Activated naive CD8-positive, alpha-beta T cell treated with anti-CD3 and anti-CD28 coated beads for 36 hours (primary cell): ENCODE results near the gene GUCY2C. TPM values are rescaled to one million over a fixed set of nuclear protein-coding genes. Genes with fewer than 3 reads are reported as not detected.
"Not testable (repeated sequence)": the region's sequence is repeated elsewhere in the genome, so short reads cannot be mapped to it uniquely, and the experiment has no call there.

Experiments used
- DNase-seq: peaks from one replicate; pipeline ENCODE4 v3.0.0; 2021
- H3K27ac Mint-ChIP-seq: one replicate; pipeline ENCODE4 v1.8.0; 2022; ENCODE audit warnings: mild to moderate bottlenecking, moderate library complexity, mixed read lengths
- H3K27me3 Mint-ChIP-seq: one replicate; pipeline ENCODE4 v1.8.0; 2022; ENCODE audit warnings: mild to moderate bottlenecking, mixed read lengths
- H3K36me3 Mint-ChIP-seq: one replicate; pipeline ENCODE4 v1.8.0; 2021; ENCODE audit warnings: mild to moderate bottlenecking, mixed read lengths
- H3K4me1 Mint-ChIP-seq: one replicate; pipeline ENCODE4 v1.8.0; 2021; ENCODE audit warnings: mixed read lengths
- H3K4me3 Mint-ChIP-seq: one replicate; pipeline ENCODE4 v1.8.0; 2022; ENCODE audit warnings: mild to moderate bottlenecking, moderate library complexity, mixed read lengths
- H3K9me3 Mint-ChIP-seq: one replicate; pipeline ENCODE4 v1.8.0; 2022; ENCODE audit warnings: mixed read lengths
- total RNA-seq, 2 experiments: library from RNA; stranded (reverse); gene quantifications; one replicate each; pipeline ENCODE4 v1.2.3, GENCODE V29; 2021

Gene GUCY2C
- not detected for total RNA-seq

- Mint-ChIP-seq H3K9me3 (no peaks in the 10 kb centered on the region), H3K36me3 (no peaks in the 10 kb centered on the region), H3K4me1 (no peaks in the 10 kb centered on the region), H3K27me3 (no peaks in the 10 kb centered on the region), H3K4me3 (no peak within 1 kb of the TSS), H3K27ac (no peak within 1 kb of the TSS)
- DNase-seq, result no peak
Measured at GRCh38 chr12:14696265-14696741, at the start of gene GUCY2C. GUCY2C (minus strand) TSS chr12:14696599; CDS start chr12:14696448, 151 bp downstream.

DNA sequence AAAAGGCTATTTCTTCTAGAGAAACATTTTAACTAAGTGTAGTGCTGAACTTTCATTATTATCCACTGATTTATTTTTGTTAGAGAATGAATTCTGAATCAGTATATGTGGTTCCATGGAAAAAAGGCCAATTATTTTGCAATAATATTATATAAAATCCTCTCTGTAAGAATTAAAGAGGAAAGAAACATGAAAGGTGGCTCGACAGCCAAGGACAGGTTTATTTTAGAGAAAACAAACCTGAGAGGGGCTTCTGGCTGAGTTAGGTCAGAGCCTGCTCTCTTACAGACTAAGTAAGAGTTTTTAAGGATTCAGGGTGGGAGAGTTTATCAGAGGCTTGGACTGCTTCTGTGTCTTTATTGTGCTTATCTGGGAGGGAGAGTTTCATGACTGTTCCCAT lies 46.7 kb upstream of the GUCY2C start:
- DNase-seq, result no peak
- Mint-ChIP-seq H3K27ac (no peak overlapping the region), H3K4me3 (no peak overlapping the region), H3K4me1 (no peaks in the 10 kb centered on the region), H3K27me3 (no peaks in the 10 kb centered on the region), H3K36me3 (peaks cover 37% of the 10 kb centered on the region), H3K9me3 (peaks cover 17% of the 10 kb centered on the region)

GRCh38 chr12:14741942-14742341 lies 45.5 kb upstream of the GUCY2C start:
- H3K4me1 Mint-ChIP-seq, result no peaks in the 10 kb centered on the region
- no peak for DNase-seq
- H3K36me3 Mint-ChIP-seq, result peaks cover 30% of the 10 kb centered on the region
- peaks cover 16% of the 10 kb centered on the region for H3K9me3 Mint-ChIP-seq
- no peak overlapping the region for H3K27ac Mint-ChIP-seq
- H3K27me3 Mint-ChIP-seq, result no peaks in the 10 kb centered on the region
- no peak overlapping the region for H3K4me3 Mint-ChIP-seq

- no peaks in the 10 kb centered on the region for H3K4me1 Mint-ChIP-seq
- no peaks in the 10 kb centered on the region for H3K27me3 Mint-ChIP-seq
- H3K36me3 Mint-ChIP-seq, result peaks cover 24% of the 10 kb centered on the region
- peaks cover 11% of the 10 kb centered on the region for H3K9me3 Mint-ChIP-seq
- H3K27ac Mint-ChIP-seq, result no peak overlapping the region
- no peak for DNase-seq
- H3K4me3 Mint-ChIP-seq, result no peak overlapping the region
Measured at GRCh38 chr12:14741153-14741552, 44.8 kb upstream of the GUCY2C start.

DNA sequence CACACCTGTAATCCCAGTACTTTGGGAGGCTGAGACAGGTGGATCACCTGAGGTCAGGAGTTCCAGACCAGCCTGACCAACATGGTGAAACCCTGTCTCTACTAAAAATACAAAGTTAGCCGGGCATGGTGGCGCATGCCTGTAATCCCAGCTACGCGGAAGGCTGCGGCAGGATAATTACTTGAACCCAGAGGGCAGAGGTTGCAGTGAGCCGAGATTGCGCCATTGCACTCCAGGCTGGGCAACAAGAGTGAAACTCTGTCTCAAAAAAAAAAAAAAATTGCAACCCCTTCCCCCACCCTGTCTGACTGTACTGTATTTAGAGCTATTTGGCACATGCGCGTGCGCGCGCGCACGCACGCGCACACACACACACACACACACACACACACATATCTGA lies 40.0 kb upstream of the GUCY2C start:
- H3K27ac Mint-ChIP-seq, H3K4me1 Mint-ChIP-seq, DNase-seq, H3K36me3 Mint-ChIP-seq, H3K9me3 Mint-ChIP-seq, H3K4me3 Mint-ChIP-seq, H3K27me3 Mint-ChIP-seq: not testable (repeated sequence)

DNA sequence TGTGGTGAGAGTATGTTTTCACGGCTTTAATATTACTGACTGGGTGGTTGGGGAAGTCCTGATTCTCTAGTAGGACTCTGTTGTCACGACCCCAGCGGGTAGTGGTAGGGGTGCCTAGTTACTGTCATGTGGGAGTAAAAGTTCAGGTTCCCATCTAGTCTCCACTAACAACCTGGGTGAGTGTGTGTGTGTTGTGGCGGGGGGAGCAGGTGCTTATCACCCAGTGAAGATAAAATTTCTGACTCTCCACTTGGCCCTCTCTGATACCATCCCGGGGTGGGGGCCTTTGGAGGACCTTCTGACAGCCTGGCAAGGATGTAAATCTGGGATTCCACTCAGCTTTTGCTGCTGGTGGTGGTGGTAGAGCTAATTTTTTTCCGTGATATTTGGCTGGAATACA lies 35.4 kb upstream of the GUCY2C start:
- Mint-ChIP-seq H3K4me1 (no peaks in the 10 kb centered on the region), H3K36me3 (no peaks in the 10 kb centered on the region), H3K27me3 (peaks cover 3% of the 10 kb centered on the region), H3K27ac (no peak overlapping the region), H3K9me3 (peaks cover 5% of the 10 kb centered on the region), H3K4me3 (no peak overlapping the region)
- DNase-seq, result no peak

GRCh38 chr12:14729586-14729985 lies 33.2 kb upstream of the GUCY2C start:
- peaks cover 3% of the 10 kb centered on the region for H3K36me3 Mint-ChIP-seq
- H3K27ac Mint-ChIP-seq, result no peak overlapping the region
- peaks cover 9% of the 10 kb centered on the region for H3K9me3 Mint-ChIP-seq
- no peak overlapping the region for H3K4me3 Mint-ChIP-seq
- H3K27me3 Mint-ChIP-seq, result peaks cover 8% of the 10 kb centered on the region
- H3K4me1 Mint-ChIP-seq, result no peaks in the 10 kb centered on the region
- DNase-seq, result no peak

DNA sequence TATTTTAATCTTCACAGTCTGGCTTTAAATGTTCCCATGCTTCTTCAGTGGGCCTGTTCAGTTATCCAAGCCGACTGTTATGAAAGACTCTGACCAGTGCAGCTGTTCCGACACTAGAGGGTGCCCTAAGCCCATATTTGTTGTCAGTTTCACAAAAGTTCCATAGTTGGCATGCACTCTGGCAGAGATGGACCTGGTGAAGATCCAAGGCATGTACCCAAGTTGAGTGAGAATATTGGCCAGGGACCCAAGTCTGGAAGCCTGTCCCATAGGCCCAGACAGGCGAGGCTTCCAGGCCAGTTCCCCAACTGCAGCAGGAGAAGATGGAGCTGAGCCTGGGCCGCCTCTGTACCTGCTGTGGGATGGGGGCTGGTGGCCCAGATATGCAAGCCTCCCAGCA lies 27.4 kb upstream of the GUCY2C start:
- no peak overlapping the region for H3K4me3 Mint-ChIP-seq
- peaks cover 14% of the 10 kb centered on the region for H3K27me3 Mint-ChIP-seq
- H3K36me3 Mint-ChIP-seq, result peaks cover 3% of the 10 kb centered on the region
- DNase-seq, result peak; percentile 33
- H3K9me3 Mint-ChIP-seq, result peaks cover 4% of the 10 kb centered on the region
- H3K27ac Mint-ChIP-seq, result no peak overlapping the region
- H3K4me1 Mint-ChIP-seq, result no peaks in the 10 kb centered on the region

DNA sequence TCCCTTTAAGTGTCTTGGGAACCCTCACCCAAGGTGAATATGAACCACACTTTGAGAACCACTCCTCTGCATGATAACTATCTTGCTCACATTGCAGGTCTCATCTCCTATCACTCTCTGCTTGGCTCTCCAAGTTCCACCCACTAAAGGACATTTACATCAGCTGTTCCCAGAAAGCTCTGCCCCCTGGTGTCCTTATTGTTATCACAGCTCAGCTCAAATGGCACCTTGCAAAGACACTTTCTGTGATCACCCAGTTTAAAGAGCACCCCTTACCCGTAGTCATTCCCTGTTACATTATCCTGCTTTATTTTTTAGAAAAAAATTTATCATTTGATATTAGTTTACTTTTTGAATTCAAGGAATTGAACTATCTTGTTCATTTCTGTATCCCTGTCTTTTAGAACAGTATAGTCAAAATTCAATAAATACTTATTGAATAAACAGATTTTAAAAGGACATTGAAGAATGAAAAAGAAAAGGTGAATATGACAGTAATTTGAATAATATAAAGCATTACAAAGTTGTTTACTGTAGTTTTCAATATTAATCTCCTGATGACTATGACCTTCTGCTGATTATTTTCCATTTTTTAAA lies 20.5 kb upstream of the GUCY2C start:
- no peaks in the 10 kb centered on the region for H3K27me3 Mint-ChIP-seq
- H3K27ac Mint-ChIP-seq, result no peak overlapping the region
- no peaks in the 10 kb centered on the region for H3K36me3 Mint-ChIP-seq
- no peak overlapping the region for H3K4me3 Mint-ChIP-seq
- no peaks in the 10 kb centered on the region for H3K9me3 Mint-ChIP-seq
- peaks cover 3% of the 10 kb centered on the region for H3K4me1 Mint-ChIP-seq
- DNase-seq, result peak; percentile 20

GRCh38 chr12:14714437-14714836 lies 18.0 kb upstream of the GUCY2C start:
- Mint-ChIP-seq H3K4me1 (peaks cover 5% of the 10 kb centered on the region), H3K4me3 (no peak overlapping the region), H3K27me3 (peaks cover 5% of the 10 kb centered on the region), H3K9me3 (no peaks in the 10 kb centered on the region), H3K27ac (no peak overlapping the region), H3K36me3 (no peaks in the 10 kb centered on the region)
- DNase-seq, result no peak

DNA sequence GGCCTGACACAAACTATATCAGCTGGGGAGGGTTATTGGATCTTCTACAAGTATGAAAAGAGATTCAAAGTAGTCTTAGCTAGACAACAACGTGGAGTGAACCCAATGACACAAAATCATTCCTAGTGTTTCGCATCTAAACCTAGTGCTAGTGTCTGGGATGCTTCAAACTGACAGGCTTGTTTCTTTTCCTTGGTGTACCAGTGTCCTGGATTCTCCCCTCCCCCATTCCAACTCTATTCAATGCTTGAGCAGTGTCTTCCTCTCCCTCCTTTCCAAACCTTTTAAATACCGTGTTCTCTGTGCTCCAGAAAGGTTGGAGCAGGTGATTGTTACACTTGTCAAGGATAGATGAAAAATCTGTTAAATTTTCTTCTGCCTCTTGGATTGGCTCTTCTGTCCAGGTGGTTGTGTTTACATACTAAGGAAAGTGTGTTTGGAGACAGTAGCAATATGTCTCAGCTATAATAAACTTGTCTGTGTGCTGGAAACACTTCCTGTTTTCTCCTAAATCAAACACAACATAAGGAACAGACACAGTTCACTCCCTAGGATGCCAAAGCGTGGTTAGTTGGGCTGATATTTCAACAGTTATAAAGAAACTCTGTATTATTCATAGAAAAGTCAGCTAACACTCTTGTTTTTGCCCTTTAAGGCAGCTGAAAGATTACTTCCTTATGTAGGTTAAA lies 14.4 kb upstream of the GUCY2C start:
- no peaks in the 10 kb centered on the region for H3K36me3 Mint-ChIP-seq
- H3K4me1 Mint-ChIP-seq, result peaks cover 2% of the 10 kb centered on the region
- DNase-seq, result no peak
- H3K27ac Mint-ChIP-seq, result no peak overlapping the region
- H3K4me3 Mint-ChIP-seq, result no peak overlapping the region
- H3K9me3 Mint-ChIP-seq, result no peaks in the 10 kb centered on the region
- peaks cover 8% of the 10 kb centered on the region for H3K27me3 Mint-ChIP-seq

DNA sequence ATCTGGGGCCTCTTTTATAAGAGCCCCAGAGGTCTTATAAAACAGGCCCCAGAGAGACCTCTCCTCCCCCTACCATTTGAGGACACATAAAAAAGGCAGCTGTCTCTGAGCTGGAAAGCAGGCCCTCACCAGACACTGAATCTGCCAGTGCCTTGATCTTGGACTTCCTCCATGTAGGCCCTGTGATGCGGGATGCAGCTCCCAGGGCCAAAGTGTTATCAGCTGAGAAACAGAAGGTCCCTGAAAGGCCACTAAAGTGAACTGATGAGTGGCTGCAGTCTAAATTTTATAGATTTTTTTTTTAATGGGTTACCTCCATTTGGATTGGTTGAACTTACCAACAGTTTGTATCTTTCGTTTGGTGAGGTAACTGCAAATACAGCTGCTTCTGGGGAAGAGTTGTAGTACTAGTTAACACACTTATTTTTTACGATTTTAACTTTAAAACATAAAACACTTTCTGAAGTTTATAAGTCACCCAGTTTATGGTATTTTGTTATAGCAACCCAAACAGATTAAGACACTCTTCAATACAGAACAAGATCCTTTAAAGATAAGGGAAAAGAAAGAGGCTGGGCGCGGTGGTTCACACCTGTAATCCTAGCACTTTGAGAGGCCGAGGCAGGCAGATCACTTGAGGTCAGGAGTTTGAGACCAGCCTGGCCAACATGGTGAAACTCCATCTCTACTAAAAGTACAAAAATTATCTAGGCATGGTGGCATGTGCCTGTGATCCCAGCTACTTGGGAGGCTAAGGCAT lies 5.6 kb upstream of the GUCY2C start:
- H3K27ac Mint-ChIP-seq, result no peak overlapping the region

DNA sequence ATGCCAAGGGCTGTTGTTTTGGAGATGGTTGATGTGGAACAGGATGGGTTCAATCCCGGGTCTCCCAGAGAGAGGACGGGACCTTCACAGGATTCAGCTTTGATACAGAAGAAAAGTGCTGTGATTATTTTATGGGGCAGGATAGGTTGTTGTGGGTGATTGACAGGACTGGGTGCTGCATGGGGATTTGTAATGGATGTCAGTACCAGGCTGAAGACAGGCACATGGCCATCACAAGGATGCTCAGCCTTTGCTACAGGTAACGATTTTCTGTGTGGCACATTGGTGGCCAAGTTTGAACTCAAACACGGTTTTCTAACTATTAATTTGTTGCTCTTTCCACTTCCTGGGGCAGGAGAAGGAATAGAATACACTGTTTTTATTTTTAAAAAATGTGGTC lies 4.5 kb upstream of the GUCY2C start:
- DNase-seq, result no peak
- no peaks in the 10 kb centered on the region for H3K27me3 Mint-ChIP-seq
- no peaks in the 10 kb centered on the region for H3K4me1 Mint-ChIP-seq
- no peak overlapping the region for H3K27ac Mint-ChIP-seq
- no peaks in the 10 kb centered on the region for H3K9me3 Mint-ChIP-seq
- H3K36me3 Mint-ChIP-seq, result no peaks in the 10 kb centered on the region
- H3K4me3 Mint-ChIP-seq, result no peak overlapping the region

More for the DNA sequence above, 5.6 kb upstream of the GUCY2C start:
- Mint-ChIP-seq H3K36me3 (no peaks in the 10 kb centered on the region), H3K9me3 (no peaks in the 10 kb centered on the region), H3K27me3 (no peaks in the 10 kb centered on the region), H3K4me3 (no peak overlapping the region), H3K4me1 (no peaks in the 10 kb centered on the region)
- no peak for DNase-seq

- Mint-ChIP-seq H3K9me3 (no peaks in the 10 kb centered on the region), H3K27me3 (no peaks in the 10 kb centered on the region), H3K36me3 (no peaks in the 10 kb centered on the region), H3K4me3 (no peak overlapping the region), H3K4me1 (no peaks in the 10 kb centered on the region), H3K27ac (no peak overlapping the region)
- DNase-seq, result no peak
Measured at GRCh38 chr12:14699923-14700322, 3.5 kb upstream of the GUCY2C start.

DNA sequence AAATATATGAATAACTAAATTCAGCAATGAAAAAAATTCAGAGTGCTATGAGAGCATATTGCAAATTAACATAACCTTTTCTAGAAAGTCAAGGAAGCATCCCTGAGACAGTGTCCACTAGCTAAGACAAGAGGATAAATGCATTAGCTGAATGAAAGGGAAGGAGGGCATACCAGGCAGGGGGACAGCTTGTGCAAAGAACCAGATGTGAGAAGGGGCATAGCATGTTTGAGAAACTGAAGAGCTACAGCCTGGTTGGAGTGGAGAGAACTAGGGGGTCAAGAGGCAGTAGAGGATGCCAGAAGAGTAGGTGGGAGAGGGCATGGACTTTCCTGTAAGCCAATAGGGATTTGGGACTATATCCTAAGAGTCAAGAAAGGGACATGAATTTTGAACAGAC lies 2.2 kb upstream of the GUCY2C start:
- DNase-seq, result no peak
- H3K9me3 Mint-ChIP-seq, result no peaks in the 10 kb centered on the region
- no peaks in the 10 kb centered on the region for H3K27me3 Mint-ChIP-seq
- H3K36me3 Mint-ChIP-seq, result no peaks in the 10 kb centered on the region
- H3K27ac Mint-ChIP-seq, result no peak overlapping the region
- H3K4me1 Mint-ChIP-seq, result no peaks in the 10 kb centered on the region
- no peak overlapping the region for H3K4me3 Mint-ChIP-seq
